HL-60 (cell line): ENCODE results near the gene DOK5.

ENCODE experiments used
- DNase-seq, 2 experiments: peaks; one replicate each; pipeline ENCODE4 v3.0.0-alpha.2; 2010 to 2020; ENCODE audit warnings: low read depth in 1 of 2, low spot score in 1 of 2
- H3K27ac ChIP-seq: fragments of 250-450 bp; sonication (Bioruptor Pico); replicated peaks from 2 replicates; pipeline ENCODE4 v1.5.1; 2020; ENCODE audit warnings: mild to moderate bottlenecking, moderate library complexity
- H3K27me3 ChIP-seq: fragments of 250-450 bp; sonication (Bioruptor Pico); 2 replicates; pipeline ENCODE4 v1.5.1; 2021; ENCODE audit warnings: mild to moderate bottlenecking, moderate library complexity; ENCODE audit not compliant: insufficient read depth, poor library complexity, severe bottlenecking
- H3K4me3 ChIP-seq: replicated peaks from 2 replicates; pipeline ENCODE4 v1.5.1; 2011; ENCODE audit warnings: mild to moderate bottlenecking, control low read depth, low read length; ENCODE audit not compliant: insufficient read depth
- CTCF ChIP-seq: IDR thresholded peaks from one replicate; pipeline ENCODE4 v1.5.1; 2011; ENCODE audit warnings: low read length, control low read depth, inconsistent platforms; ENCODE audit not compliant: insufficient read depth
- GABPA ChIP-seq: IDR thresholded peaks from 2 replicates; pipeline ENCODE4 v1.6.1; 2012; ENCODE audit warnings: low read depth
- POLR2AphosphoS5 ChIP-seq: IDR thresholded peaks from 2 replicates; pipeline ENCODE4 v1.6.1; 2012; ENCODE audit warnings: low read depth
- REST ChIP-seq: IDR thresholded peaks from 2 replicates; pipeline ENCODE4 v1.6.1; 2012; ENCODE audit warnings: low read depth; ENCODE audit not compliant: insufficient replicate concordance
- SPI1 ChIP-seq: IDR thresholded peaks from 2 replicates; pipeline ENCODE4 v1.6.1; 2012; ENCODE audit warnings: low read depth, mild to moderate bottlenecking, borderline replicate concordance

DOK5 gene

DNA sequence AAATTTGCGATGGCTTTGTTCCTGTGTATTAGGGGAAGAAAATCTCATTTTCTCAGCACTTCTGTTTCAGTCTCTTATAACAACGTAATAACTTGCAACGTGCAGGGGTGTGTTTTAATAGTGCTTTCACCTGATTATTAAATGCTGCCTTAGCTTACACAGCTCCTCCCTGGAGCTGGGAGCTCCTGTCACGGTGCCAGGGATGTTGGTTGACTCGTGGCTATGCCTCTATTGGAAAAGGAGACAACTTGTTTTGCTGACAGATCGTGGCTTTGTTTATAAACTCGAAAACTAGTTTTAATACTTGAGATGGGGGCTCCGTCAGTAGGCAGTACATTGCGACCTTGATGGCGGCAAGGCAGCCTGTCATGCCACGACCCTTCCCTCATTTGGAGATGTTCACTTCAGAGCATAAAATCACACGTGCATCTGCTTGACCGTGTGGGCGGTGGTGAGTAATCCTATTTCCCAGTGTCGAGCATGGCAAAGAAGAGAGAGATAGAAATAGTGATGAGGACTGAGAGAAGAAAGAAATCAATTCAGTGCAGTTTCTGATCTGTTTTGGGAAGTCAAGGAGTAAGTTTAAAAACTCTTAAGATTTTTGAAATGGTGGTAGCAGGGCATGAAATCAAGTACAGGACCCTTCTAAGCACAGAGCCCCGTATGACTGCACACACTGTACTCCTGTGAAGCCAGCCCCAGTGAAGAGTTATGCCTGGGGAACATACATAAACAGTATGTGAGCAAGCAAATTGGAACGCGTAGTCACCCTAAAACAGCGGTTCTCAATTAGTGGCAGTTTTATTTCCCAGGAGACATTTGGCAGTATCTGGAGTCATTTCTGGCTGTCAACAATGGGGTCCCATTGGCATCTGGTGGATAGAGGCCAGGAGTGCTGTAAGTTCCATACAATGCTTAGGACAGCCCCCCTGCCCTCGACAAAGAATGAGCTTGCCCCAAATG lies 147.2 kb downstream of the DOK5 start:
- H3K4me3 ChIP-seq, result no peak overlapping the region
- DNase-seq, result no peak
- H3K27me3 ChIP-seq, result peaks cover 2% of the 10 kb centered on the region
- H3K27ac ChIP-seq, result no peak overlapping the region
- TF ChIP-seq REST, result no peak
- no peak for TF ChIP-seq GABPA
- TF ChIP-seq CTCF, result no peak
- no peak for TF ChIP-seq POLR2AphosphoS5
- TF ChIP-seq SPI1, result no peak

GRCh38 chr20:54623991-54624569 lies 148.7 kb downstream of the DOK5 start:
- Histone ChIP-seq H3K27ac (no peak overlapping the region), H3K4me3 (no peak overlapping the region), H3K27me3 (peaks cover 2% of the 10 kb centered on the region)

More at GRCh38 chr20:54623991-54624569, 148.7 kb downstream of the DOK5 start:
- TF ChIP-seq GABPA, result no peak
- TF ChIP-seq CTCF, result no peak
- no peak for TF ChIP-seq SPI1
- TF ChIP-seq REST, result no peak
- no peak for TF ChIP-seq POLR2AphosphoS5
- DNase-seq, result no peak
